Endothelial cell of umbilical vein (primary cell): ENCODE data around the gene ADGRF3. TPM values are rescaled to one million over a fixed set of nuclear protein-coding genes. Genes with fewer than 3 reads are reported as not detected.

Experiments used
- BruUV-seq: library from RNA; stranded (reverse); fragments of 400-500 nt; replicated peaks from 2 replicates; lab custom pipeline; 2021; lab: Mats Ljungman, UMichigan
- CTCF ChIA-PET: fragments of 300-600, 350-600 bp; sonication (Branson Sonifier 250); formaldehyde crosslinking; loops from one replicate; lab custom pipeline; 2021; ENCODE audit warnings: antibody characterized with exemption, inconsistent platforms; lab: Charles Lee
- POLR2A ChIA-PET: fragments of 300-600, 350-600 bp; sonication (Branson Sonifier 250); formaldehyde crosslinking; loops from one replicate; lab custom pipeline; 2021; ENCODE audit warnings: antibody characterized with exemption, inconsistent platforms; lab: Charles Lee
- DNase-seq: peaks from one replicate; pipeline ENCODE4 v3.0.0-alpha.2; 2011; ENCODE audit warnings: low read depth, low spot score
- FAIRE-seq: peaks from 2 replicates; lab custom pipeline; 2011; peaks lifted over from hg19 to GRCh38; lab: Jason Lieb, UNC
- H2AFZ ChIP-seq: 2 replicates; pipeline ENCODE4 v1.6.0; 2012; ENCODE audit warnings: low read depth, low read length, control low read depth, inconsistent platforms
- H3K27ac ChIP-seq: 2 replicates; pipeline ENCODE4 v1.5.1; 2011; ENCODE audit warnings: low read depth, mild to moderate bottlenecking, control low read depth, low read length, moderate library complexity; ENCODE audit not compliant: insufficient read depth
- H3K27me3 ChIP-seq, 2 experiments: 2 replicates each; pipeline versions ENCODE4 v1.6.0 to v1.6.1; 2011; ENCODE audit warnings: low read length in 2 of 2, mixed read lengths in 1 of 2; ENCODE audit not compliant: control insufficient read depth in 2 of 2, insufficient read depth in 2 of 2
- H3K36me3 ChIP-seq, 2 experiments: 2 replicates in 1 of 2; 3 replicates in 1 of 2; pipeline ENCODE4 v1.5.1; 2011; ENCODE audit warnings: low read length in 2 of 2, mild to moderate bottlenecking in 1 of 2, moderate library complexity in 1 of 2; ENCODE audit not compliant: control insufficient read depth in 2 of 2, insufficient read depth in 2 of 2; ENCODE audit errors: extremely low read depth in 1 of 2
- H3K4me1 ChIP-seq: 3 replicates; pipeline ENCODE4 v1.5.1; 2011; ENCODE audit warnings: mild to moderate bottlenecking, low read length; ENCODE audit not compliant: control insufficient read depth, insufficient read depth; ENCODE audit errors: extremely low read depth
- H3K4me2 ChIP-seq: 2 replicates; pipeline ENCODE4 v1.6.1; 2011; ENCODE audit warnings: low read length, control low read depth, mixed read lengths; ENCODE audit not compliant: insufficient read depth
- H3K4me3 ChIP-seq, 3 experiments: fragments of 200-600 bp in 1 of 3; sonication (generic), shearing (Covaris generic) in 1 of 3; replicated peaks in 1 of 3; 2 replicates each; pipeline ENCODE4 v1.5.1; 2011 to 2016; ENCODE audit warnings: control low read depth in 3 of 3, low read length in 3 of 3, mild to moderate bottlenecking in 2 of 3, inconsistent platforms in 1 of 3, low read depth in 1 of 3, moderate library complexity in 1 of 3; ENCODE audit not compliant: insufficient read depth in 1 of 3
- H3K79me2 ChIP-seq: 2 replicates; pipeline ENCODE4 v1.6.0; 2012; ENCODE audit warnings: low read length, inconsistent platforms; ENCODE audit not compliant: control insufficient read depth, insufficient read depth
- H3K9ac ChIP-seq: replicated peaks from 2 replicates; pipeline ENCODE3; 2011; ENCODE audit warnings: low read length, control low read depth; ENCODE audit not compliant: insufficient read depth; ENCODE audit errors: extremely low read depth
- H3K9me1 ChIP-seq: replicated peaks from 3 replicates; pipeline ENCODE4 v1.6.0; 2011; ENCODE audit warnings: mild to moderate bottlenecking, low read length; ENCODE audit not compliant: control insufficient read depth, insufficient read depth; ENCODE audit errors: extremely low read depth
- H3K9me3 ChIP-seq: replicated peaks from 2 replicates; pipeline ENCODE4 v1.5.1; 2012; ENCODE audit warnings: low read length, inconsistent platforms; ENCODE audit not compliant: control insufficient read depth, insufficient read depth
- H4K20me1 ChIP-seq: replicated peaks from 2 replicates; pipeline ENCODE3; 2011; ENCODE audit warnings: mild to moderate bottlenecking, low read length; ENCODE audit not compliant: control insufficient read depth, insufficient read depth; ENCODE audit errors: extremely low read depth
- EZH2 ChIP-seq: IDR thresholded peaks from 2 replicates; pipeline ENCODE4 v1.6.1; 2012; ENCODE audit warnings: borderline replicate concordance, low read depth, mild to moderate bottlenecking, moderate library complexity, low read length, inconsistent platforms; ENCODE audit not compliant: severe bottlenecking
- FOS ChIP-seq: IDR thresholded peaks from 2 replicates; pipeline ENCODE4 v1.6.1; 2011; ENCODE audit warnings: mild to moderate bottlenecking, low read length, moderate library complexity, borderline replicate concordance; ENCODE audit not compliant: insufficient read depth
- GATA2 ChIP-seq: IDR thresholded peaks from 2 replicates; pipeline ENCODE4 v1.7.0; 2011; ENCODE audit warnings: low read depth, mild to moderate bottlenecking, moderate library complexity, mixed read lengths, low read length; ENCODE audit not compliant: insufficient read length, insufficient read depth
- JUN ChIP-seq: IDR thresholded peaks from 2 replicates; pipeline ENCODE4 v1.6.1; 2011; ENCODE audit warnings: borderline replicate concordance, low read depth; ENCODE audit not compliant: insufficient read length, insufficient read depth
- MYC ChIP-seq: IDR thresholded peaks from one replicate; pipeline ENCODE4 v1.6.1; 2011; ENCODE audit warnings: mild to moderate bottlenecking, low read depth, low read length
- POLR2A ChIP-seq: IDR thresholded peaks from 2 replicates; pipeline ENCODE4 v1.6.1; 2012; ENCODE audit warnings: low read depth, mild to moderate bottlenecking, control low read depth, low read length
- POLR2AphosphoS5 ChIP-seq: IDR thresholded peaks from 2 replicates; pipeline ENCODE4 v1.6.1; 2012; ENCODE audit warnings: low read depth, mild to moderate bottlenecking, control low read depth, low read length, moderate library complexity; ENCODE audit not compliant: insufficient read depth
- dilution Hi-C: fragments of 300-500 bp; cut with MboI; formaldehyde crosslinking; loops from one replicate; pipeline ENCODE4 v1.15.0; 2019; ENCODE audit warnings: low sequenced_read_pairs; ENCODE audit not compliant: extremely low pct_ligation_motif_present
- intact Hi-C: fragments of 100-400 bp; cut with micrococcal nuclease; formaldehyde crosslinking; loops from one replicate; pipeline ENCODE4 v1.10.0; 2022
- polyA plus RNA-seq, 4 experiments: library from polyadenylated mRNA; depleted of rRNA in 3 of 4; stranded (reverse) in 3 of 4; unstranded in 1 of 4; fragments of >200 nt; gene quantifications; 2 replicates each; pipeline versions ENCODE4 v1.2.1 to v1.2.3, GENCODE V29; 2011 to 2012; ENCODE audit warnings: missing spikeins in 1 of 4
- total RNA-seq: library from RNA; stranded (reverse); gene quantifications from 2 replicates; pipeline ENCODE4 v1.2.3, GENCODE V29; 2021
- TF ChIP-seq, protein P1 (sequence below), 2 donors: IDR thresholded peaks; 1 replicate in 1 of 2; 2 replicates in 1 of 2; pipeline ENCODE4 v1.5.1; 2011; ENCODE audit warnings: low read length in 2 of 2, mild to moderate bottlenecking in 2 of 2, moderate library complexity in 2 of 2, control low read depth in 1 of 2, inconsistent platforms in 1 of 2, low read depth in 1 of 2; ENCODE audit not compliant: insufficient read depth in 1 of 2; ENCODE audit errors: extremely low read depth in 1 of 2
- TF ChIP-seq, protein P2 (sequence below): IDR thresholded peaks from 2 replicates; pipeline ENCODE4 v1.6.1; 2011; ENCODE audit not compliant: insufficient read depth, insufficient read length

ADGRF3 gene
- total and polyA plus RNA-seq, 2 donors (not counting 3 experiments of a cell fraction or from before 2014, with no cell fraction given) = 0.21 to 0.73 TPM

DNA sequence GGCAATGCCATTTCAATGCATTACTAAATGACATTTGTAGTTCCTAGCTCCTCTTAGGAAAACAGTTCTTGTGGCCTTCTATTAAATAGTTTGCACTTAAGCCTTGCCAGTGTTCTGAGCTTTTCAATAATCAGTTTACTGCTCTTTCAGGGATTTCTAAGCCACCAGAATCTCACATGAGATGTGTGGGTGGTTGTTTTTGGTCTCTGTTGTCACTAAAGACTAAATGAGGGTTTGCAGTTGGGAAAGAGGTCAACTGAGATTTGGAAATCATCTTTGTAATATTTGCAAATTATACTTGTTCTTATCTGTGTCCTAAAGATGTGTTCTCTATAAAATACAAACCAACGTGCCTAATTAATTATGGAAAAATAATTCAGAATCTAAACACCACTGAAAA is 56.6 kb downstream of the ADGRF3 start:
- POLR2A ChIA-PET = no interaction called here
- H3K4me1 ChIP-seq = no peaks in the 10 kb centered on the region
- intact Hi-C loops = no loop called here
- FAIRE-seq (no peak), DNase-seq (no peak)
- H3K79me2 ChIP-seq = no peaks in the 10 kb centered on the region
- H3K4me2 ChIP-seq = no peak overlapping the region
- no peaks in the 10 kb centered on the region for H4K20me1 ChIP-seq
- dilution Hi-C loops = no loop called here
- H2AFZ ChIP-seq = no peak overlapping the region
- TF ChIP-seq, protein P1, sequence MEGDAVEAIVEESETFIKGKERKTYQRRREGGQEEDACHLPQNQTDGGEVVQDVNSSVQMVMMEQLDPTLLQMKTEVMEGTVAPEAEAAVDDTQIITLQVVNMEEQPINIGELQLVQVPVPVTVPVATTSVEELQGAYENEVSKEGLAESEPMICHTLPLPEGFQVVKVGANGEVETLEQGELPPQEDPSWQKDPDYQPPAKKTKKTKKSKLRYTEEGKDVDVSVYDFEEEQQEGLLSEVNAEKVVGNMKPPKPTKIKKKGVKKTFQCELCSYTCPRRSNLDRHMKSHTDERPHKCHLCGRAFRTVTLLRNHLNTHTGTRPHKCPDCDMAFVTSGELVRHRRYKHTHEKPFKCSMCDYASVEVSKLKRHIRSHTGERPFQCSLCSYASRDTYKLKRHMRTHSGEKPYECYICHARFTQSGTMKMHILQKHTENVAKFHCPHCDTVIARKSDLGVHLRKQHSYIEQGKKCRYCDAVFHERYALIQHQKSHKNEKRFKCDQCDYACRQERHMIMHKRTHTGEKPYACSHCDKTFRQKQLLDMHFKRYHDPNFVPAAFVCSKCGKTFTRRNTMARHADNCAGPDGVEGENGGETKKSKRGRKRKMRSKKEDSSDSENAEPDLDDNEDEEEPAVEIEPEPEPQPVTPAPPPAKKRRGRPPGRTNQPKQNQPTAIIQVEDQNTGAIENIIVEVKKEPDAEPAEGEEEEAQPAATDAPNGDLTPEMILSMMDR (IDR thresholded peaks at IDR 0.05; ENCODE audit: extremely low read depth in 1 of 2, insufficient read depth in 1 of 2, low read depth in 1 of 2, low read length in 2 of 2) = no peak
- TF ChIP-seq FOS = no peak
- no peak overlapping the region for H3K27ac ChIP-seq
- H3K9me3 ChIP-seq = no peaks in the 10 kb centered on the region
- H3K4me3 ChIP-seq = no peak overlapping the region
- no peaks in the 10 kb centered on the region for H3K27me3 ChIP-seq
- H3K9me1 ChIP-seq = no peaks in the 10 kb centered on the region
- no peak overlapping the region for H3K9ac ChIP-seq
- TSS peak; percentile 43 for BruUV-seq
- peaks cover 2 to 8% of the 10 kb centered on the region in 2 experiments for H3K36me3 ChIP-seq
- CTCF ChIA-PET = no interaction called here

DNA sequence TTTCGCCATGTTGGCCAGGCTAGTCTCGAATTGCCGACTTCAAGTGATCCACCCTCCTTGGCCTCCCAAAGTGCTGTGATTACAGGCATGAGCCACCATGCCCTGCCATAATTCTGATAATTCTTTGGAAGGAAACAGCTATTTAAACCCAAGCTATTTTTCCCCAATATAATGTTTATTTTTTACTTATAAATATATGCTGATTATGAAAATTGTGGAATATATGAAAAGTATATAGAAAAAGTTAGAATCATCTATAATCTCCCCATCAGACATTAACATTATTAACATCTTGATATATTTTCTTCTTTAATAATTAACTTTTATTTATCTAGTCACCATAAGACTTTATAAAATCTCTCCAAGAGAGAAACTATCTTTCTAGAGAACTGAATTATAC is 60.7 kb downstream of the ADGRF3 start:
- peaks cover 11 to 13% of the 10 kb centered on the region in 2 experiments for H3K36me3 ChIP-seq
- no peak overlapping the region for H2AFZ ChIP-seq
- no TSS peak for BruUV-seq
- CTCF ChIA-PET = interaction anchor here (1.3 kb wide), 1 partner anchor 36 kb away, joined by 5 read pairs; no protein-coding TSS in a partner anchor
- intact Hi-C loops (no loop called here), dilution Hi-C loops (no loop called here)
- no peaks in the 10 kb centered on the region for H4K20me1 ChIP-seq
- POLR2A ChIA-PET = no interaction called here
- no peaks in the 10 kb centered on the region for H3K4me1 ChIP-seq
- H3K4me2 ChIP-seq = no peak overlapping the region
- no peak overlapping the region for H3K4me3 ChIP-seq
- DNase-seq (no peak), FAIRE-seq (no peak)
- H3K9ac ChIP-seq = no peak overlapping the region
- H3K27ac ChIP-seq = no peak overlapping the region
- no peaks in the 10 kb centered on the region for H3K79me2 ChIP-seq
- TF ChIP-seq, protein P2, sequence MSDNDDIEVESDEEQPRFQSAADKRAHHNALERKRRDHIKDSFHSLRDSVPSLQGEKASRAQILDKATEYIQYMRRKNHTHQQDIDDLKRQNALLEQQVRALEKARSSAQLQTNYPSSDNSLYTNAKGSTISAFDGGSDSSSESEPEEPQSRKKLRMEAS = no peak
- no peak for TF ChIP-seq JUN
- TF ChIP-seq MYC = no peak
- TF ChIP-seq, protein P1 (IDR thresholded peaks at IDR 0.05; ENCODE audit: extremely low read depth in 1 of 2, insufficient read depth in 1 of 2, low read depth in 1 of 2, low read length in 2 of 2) = no peak
- TF ChIP-seq FOS = no peak
- no peak for TF ChIP-seq GATA2
- no peak for TF ChIP-seq POLR2A
- TF ChIP-seq EZH2 = no peak
- TF ChIP-seq POLR2AphosphoS5 = no peak
- H3K9me3 ChIP-seq = no peaks in the 10 kb centered on the region
- H3K9me1 ChIP-seq = no peaks in the 10 kb centered on the region
- no peaks in the 10 kb centered on the region for H3K27me3 ChIP-seq
